Epithelial cell of proximal tubule (primary cell): ENCODE measurements around the gene AIF1. TPM values are rescaled to one million over a fixed set of nuclear protein-coding genes. Genes with fewer than 3 reads are reported as not detected.

ENCODE experiments used
- DNase-seq: peaks from one replicate; pipeline ENCODE4 v3.0.0-alpha.2; 2011; ENCODE audit warnings: low read depth
- H3K4me3 ChIP-seq: 2 replicates; pipeline ENCODE4 v1.5.1; 2011; ENCODE audit warnings: low read depth, mild to moderate bottlenecking, low read length
- total RNA-seq: library from RNA; depleted of rRNA; stranded (reverse); fragments of >200 nt; gene quantifications from 2 replicates; pipeline ENCODE4 v1.2.3, GENCODE V29; 2015
- TF ChIP-seq, protein P1 (sequence below): conservative IDR thresholded peaks from 2 replicates; pipeline ENCODE4 v1.5.1; 2012; ENCODE audit warnings: low read depth, mild to moderate bottlenecking, low read length

Gene AIF1
- total RNA-seq, 1 donor from 2014 or later = not detected

GRCh38 chr6:31573239-31574105 is 41.6 kb upstream of the AIF1 start:
- DNase-seq = no peak
- no peak overlapping the region for H3K4me3 ChIP-seq
- TF ChIP-seq, protein P1, sequence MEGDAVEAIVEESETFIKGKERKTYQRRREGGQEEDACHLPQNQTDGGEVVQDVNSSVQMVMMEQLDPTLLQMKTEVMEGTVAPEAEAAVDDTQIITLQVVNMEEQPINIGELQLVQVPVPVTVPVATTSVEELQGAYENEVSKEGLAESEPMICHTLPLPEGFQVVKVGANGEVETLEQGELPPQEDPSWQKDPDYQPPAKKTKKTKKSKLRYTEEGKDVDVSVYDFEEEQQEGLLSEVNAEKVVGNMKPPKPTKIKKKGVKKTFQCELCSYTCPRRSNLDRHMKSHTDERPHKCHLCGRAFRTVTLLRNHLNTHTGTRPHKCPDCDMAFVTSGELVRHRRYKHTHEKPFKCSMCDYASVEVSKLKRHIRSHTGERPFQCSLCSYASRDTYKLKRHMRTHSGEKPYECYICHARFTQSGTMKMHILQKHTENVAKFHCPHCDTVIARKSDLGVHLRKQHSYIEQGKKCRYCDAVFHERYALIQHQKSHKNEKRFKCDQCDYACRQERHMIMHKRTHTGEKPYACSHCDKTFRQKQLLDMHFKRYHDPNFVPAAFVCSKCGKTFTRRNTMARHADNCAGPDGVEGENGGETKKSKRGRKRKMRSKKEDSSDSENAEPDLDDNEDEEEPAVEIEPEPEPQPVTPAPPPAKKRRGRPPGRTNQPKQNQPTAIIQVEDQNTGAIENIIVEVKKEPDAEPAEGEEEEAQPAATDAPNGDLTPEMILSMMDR = no peak

GRCh38 chr6:31574106-31575061 is 40.6 kb upstream of the AIF1 start:
- H3K4me3 ChIP-seq = no peak overlapping the region
- TF ChIP-seq, protein P1 = peak; percentile 6

DNA sequence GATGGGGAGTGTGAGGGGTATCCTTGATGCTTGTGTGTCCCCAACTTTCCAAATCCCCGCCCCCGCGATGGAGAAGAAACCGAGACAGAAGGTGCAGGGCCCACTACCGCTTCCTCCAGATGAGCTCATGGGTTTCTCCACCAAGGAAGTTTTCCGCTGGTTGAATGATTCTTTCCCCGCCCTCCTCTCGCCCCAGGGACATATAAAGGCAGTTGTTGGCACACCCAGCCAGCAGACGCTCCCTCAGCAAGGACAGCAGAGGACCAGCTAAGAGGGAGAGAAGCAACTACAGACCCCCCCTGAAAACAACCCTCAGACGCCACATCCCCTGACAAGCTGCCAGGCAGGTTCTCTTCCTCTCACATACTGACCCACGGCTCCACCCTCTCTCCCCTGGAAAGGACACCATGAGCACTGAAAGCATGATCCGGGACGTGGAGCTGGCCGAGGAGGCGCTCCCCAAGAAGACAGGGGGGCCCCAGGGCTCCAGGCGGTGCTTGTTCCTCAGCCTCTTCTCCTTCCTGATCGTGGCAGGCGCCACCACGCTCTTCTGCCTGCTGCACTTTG is 39.6 kb upstream of the AIF1 start, which contains the start of gene TNF:
Gene TNF, plus strand, starts transcription at position 231 of the 567 bp plus-strand sequence. Its CDS starts 177 bp downstream, at position 408.
- no peak for DNase-seq
- TF ChIP-seq, protein P1 = no peak
- peak within 1 kb of the TSS; percentile 36 for H3K4me3 ChIP-seq

More at GRCh38 chr6:31574106-31575061, 40.6 kb upstream of the AIF1 start:
- no peak for DNase-seq

- no peak for DNase-seq
- peak overlapping the region; percentile 36 for H3K4me3 ChIP-seq
- TF ChIP-seq, protein P1 = no peak
Measured at GRCh38 chr6:31575952-31576685, 38.9 kb upstream of the AIF1 start.

GRCh38 chr6:31576897-31577578 is 38.0 kb upstream of the AIF1 start:
- TF ChIP-seq, protein P1 = no peak
- H3K4me3 ChIP-seq = no peak overlapping the region
- no peak for DNase-seq
